ENCODE results near the gene NGFR.
"Not testable (repeated sequence)": the region's sequence is repeated elsewhere in the genome, so short reads cannot be mapped to it uniquely, and the experiment has no call there.

The NGFR gene

DNA sequence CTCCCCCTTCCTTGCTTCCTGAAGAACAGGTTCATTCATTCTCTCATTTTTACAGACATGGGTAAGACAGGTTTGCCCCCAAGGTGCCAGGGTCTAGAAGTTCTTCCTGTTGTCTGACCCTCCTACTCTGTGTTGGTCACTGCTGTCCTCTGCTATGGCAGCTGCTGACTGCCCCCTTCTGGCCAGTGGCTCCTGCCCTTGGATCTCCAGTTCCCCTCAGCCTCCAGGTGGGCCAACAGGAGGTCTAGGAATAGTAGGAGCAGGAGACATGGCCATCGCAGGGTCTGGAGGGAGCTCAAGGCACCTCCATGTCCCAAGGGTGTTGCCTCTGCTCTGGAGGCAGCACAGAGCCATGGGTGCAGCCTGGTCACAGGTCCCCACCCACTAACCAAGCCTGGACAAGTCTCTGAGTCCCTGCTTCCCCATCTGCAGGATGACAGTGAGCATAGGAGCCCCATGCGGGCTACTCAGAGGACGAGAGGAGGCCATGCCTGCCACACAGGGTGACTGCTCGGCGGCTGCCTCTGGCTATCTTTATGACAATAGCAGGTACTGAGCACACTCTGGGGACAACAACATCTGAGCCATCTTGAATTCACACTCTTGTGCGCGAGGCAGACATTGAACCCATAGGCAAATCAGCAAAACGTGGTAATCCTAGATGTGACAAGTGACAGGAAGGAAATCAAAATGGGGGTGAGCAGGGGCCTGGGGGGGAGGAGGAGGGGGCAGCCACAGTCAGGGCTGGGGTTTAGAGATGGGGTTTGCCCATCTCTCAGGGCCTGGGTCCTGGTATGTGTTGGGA, 53.6 kb downstream of the NGFR start:
- DNase-seq = no peak

DNA sequence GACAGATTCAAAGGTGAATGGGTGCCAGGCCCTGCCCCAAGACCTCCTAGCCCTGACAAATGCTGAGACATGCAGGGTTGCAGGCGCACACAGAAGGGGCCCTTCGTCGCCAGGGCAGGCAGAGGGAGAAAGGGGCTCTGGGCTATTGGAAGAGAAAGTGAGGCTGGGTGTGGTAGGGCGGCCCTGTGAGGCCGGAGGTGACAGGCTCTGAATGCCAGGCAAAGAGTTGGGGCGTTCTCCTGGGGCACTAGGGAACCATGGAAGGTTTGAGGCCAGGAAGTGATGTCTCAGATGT, 54.2 kb downstream of the NGFR start:
- DNase-seq = no peak

DNA sequence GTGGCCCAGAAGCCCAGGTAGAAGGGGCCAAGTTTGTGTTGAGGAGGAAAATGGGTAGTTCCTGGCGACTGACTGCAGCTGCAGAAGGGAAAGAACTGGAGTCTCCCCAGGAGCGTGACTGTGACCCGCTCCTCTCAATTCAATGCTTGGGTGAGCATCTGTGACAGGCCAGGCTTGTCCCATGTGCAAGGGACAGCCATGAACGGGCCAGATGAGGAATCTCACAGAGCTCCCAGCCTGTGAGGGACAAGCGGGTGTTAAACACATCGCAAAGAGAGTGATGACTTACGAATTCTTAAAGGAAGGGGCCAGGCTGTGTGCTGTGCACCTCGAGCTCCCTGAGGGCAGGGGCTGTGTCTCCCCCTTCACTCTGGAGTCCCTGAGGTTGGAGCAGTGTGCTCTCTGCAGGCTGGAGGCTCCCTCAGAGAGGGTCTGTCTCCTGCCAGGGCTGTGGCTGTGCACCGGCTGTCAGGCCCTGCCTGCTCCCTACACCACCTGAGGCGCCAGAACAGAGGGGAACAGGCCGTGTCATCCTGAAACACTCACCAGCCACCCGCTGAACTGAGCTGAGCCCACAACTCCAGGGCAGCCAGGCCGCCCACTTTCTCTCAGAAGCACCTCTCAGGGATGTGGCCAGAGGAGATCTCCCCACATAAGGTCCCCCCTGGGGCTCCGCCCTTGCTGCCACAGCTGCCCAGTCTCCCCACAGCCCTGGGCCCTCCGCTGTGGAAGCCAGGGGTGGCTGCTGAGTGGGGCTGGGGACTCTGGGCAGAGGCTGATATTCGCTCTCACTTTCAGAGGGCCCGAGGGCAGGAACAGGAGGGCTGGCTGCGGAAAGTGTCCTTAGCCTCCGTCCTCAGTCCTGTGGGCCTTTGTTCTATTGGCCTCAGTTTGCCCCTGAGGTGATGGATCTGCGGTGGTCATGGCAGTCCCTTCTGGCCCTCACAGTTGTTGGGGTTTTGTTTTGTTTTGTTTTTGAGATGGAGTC, 54.9 kb downstream of the NGFR start:
- no peak for DNase-seq

DNA sequence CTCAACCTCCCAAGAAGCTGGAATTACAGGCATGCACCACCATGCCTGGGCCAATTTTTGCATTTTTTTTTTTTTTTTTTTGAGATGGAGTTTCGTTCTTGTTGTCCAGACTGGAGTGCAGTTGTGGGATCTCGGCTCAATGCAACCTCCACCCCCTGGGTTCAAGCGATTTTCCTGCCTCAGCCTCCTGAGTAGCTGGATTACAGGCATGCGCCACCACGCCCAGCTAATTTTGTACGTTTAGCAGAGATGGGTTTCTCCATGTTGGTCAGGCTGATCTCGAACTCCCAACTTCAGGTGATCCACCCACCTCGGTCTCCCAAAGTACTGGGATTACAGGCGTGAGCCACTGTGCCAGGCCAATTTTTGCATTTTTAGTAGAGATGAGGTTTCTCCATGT, 55.7 kb downstream of the NGFR start:
- not testable (repeated sequence) for DNase-seq

DNA sequence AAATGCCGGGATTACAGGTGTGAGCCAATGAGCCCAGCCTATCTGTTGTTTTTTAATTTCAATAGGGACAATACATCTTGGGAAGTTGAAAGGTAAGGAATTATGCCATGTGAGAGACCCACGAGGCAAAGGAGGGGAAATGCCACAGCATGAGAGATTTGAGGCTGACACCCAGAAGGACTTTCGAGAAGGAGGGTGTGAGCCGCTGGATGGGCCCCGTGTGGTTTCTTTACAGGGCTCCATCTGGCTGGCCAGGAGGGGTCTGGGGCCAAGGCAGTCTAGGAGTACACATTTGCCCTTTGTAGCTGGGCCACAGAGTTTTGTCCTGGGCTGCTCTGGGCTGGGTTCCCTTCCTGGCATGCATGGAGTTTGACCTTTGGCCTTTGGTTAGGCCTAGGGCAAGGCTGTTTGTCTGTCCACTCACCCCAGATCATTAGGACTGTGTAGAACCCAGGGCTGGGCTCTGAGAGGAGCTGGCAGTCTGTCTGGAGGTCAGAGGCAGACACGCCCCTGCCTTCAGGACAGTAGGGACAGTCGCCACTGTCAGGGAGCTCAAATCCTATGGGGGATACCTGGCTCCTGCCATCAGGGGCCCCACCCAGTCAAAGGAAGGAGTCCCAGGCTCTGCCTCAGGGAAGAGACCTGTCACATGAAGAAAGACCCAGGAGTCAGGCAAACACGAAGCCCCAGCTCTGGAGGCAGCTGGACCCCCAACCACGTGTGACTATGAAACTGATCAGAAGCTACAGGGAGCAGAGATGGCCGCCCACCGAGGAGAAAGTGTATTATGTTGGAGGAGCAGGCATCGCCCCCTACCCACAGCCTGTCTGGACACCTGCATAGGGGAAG, 56.4 kb downstream of the NGFR start:
- no peak for DNase-seq

DNA sequence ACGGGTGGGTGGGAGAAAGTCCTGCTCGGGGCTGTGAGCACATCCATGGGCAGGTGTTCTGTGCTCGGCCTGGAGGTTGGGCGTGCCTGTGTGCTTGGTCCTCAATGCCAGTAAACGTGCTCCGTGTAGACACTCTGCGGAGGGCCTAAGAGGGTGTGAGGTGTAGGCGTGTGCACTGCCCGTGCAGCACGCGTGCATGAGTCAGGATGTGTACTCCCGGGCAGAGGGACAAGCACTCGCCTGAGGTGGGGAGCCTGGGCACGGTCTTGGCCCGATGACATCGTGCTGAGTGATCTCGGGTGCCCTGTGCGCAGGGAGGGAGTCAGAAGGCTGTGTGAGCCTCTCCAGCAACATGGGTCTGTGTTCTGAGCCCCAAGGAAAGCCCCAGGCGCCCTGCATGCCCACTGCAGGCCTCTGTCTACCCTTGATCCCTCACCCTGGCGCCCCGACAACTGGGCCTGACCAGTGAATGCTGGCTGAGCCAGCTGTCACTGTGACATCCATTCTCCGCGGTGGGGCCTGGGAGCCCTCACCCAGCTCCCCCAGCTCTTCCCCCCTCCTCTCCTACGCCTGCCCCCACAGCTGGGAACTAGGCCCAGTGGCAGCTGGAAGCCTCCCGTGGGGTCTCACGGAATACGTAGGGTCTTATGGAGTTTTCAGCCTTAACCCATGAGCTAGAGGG, 57.1 kb downstream of the NGFR start:
- no peak for DNase-seq

DNA sequence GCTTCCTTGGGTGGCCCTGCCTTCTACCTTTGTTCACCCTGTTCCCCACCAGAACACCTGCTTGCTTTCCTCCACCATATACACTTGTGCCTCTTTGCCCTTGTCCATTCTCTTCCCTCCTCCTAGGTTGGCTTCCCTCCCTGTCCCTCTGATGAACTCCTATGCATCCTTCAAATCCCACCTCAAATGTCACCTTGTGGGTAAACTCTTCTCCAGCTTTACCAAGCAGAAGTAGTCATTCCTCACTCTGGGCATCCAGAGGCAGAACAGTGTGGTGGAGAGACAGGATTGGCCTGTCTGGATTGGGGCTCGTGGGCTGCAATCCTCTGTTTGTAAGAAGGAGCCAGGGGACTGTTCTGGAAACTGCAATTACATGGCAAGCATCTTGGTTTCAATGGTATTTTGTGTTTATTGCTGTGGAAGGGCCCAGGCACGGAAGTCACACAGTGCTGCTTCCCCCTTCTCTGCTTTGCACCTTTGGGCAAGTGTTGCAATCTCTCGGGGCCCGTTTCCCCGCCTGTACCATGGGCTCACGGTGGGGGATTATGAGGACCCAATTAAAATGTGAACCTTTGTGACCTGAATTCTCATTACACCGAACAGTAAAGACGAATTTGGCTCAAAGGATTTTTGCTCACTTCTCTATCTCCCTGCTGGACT, 58.7 kb downstream of the NGFR start:
- DNase-seq = no peak

DNA sequence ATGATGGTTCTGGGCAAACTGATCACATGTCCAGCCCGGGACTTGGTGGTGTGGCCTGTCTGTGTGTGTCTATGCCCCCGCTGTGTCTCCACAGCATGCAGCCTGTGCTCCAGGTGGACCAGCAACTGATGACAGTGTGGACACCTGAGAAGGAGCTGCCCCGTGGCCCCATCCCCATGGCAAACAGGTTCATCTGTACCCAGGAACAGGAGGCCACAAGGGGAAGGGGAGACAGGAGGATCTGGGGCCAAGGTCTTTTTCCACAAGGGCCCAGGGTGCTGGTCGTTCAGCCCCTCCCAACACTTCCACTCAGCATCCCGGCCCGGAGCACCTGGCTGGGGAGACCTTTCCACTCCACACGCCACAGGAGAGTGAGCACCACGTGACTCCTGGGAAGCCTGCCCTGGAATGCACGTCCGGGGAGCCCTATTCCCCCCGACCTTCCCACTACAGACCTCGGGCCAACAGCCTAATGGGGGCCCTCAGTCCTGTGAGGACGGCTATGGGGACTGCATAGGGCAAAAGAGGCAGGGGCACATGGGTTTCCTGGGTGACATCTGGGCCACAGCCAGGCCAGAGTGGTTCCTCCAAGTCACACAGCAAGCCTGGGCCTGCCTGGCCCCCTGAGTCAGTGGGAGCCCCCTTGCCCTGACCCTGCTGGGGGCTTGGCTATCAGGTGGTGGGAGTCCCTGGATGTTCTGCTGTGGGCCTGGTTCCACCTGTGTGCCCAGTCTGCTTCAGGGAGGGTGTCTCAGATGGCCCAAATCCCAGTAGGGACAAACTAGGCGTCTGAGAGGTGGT, 59.8 kb downstream of the NGFR start:
- DNase-seq = no peak

DNA sequence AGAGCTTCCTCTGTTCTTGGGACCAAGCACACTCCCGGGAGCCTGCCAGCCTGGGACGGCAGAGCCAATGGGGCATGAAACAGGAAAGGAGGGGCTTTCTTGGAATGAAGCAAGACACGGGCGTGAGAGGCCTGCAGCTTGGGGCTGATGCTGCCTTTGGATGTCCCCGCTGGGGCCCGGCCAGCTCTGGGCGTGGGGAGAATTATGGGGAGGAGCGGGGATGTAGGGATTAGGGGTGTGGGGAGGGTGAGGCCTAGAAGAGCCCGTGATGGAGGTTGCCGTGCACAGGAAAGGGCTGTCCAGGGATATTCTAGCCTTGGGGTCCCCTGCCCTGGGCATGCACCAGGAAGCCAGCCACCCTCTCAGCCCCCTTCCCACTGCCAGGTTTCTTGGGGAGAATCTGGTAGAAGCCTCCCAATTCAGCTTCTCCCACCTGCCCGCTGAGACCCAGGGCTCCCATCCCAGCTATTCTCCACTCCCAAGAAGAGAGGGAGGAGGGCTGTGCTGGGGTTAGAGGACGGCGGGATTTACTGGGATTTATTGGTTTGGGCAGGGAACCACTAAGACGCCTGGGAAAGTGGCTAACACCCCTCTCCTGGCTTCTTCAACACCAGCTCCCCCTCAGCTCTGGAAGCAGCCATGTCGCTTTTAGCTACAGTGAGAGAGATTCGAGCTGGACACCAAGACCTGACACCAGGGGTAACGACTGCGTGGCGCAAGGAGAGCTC, 60.6 kb downstream of the NGFR start:
- DNase-seq = no peak

DNA sequence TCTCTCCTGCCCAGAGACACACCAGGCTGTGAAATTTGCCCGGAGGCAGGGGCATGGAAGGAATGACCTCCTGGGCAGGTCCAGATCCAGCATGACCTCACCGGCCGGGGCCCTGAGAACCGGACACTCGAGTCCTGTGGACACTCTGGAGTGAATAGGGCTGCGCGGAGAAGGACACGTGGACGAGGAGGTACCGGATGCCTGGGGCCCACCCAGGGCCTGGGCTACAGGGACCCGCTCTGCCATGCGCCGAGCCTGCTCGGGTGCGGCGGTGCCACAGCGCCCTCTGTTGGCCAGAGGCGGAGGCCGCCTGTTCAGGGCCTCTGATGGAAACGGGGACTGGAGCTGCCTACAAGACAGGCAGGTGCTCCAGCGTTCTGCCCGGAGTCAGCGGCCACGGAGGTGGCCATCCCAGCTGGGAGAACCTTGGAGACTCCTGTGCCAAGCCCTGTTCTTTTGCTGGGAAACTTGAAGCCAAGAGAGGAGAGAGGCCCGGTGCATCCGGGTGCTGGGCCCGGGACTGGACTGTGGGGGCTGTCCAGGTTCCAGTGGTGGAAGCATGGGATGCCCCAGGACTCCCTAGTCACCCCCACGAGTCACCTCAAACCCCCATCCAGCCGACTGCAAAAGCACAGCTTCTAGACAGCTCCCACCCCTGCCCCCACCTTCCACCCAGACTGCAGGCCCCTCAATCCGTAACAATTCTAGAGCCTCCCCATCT, 61.3 kb downstream of the NGFR start:
- DNase-seq = peak; percentile 87

DNA sequence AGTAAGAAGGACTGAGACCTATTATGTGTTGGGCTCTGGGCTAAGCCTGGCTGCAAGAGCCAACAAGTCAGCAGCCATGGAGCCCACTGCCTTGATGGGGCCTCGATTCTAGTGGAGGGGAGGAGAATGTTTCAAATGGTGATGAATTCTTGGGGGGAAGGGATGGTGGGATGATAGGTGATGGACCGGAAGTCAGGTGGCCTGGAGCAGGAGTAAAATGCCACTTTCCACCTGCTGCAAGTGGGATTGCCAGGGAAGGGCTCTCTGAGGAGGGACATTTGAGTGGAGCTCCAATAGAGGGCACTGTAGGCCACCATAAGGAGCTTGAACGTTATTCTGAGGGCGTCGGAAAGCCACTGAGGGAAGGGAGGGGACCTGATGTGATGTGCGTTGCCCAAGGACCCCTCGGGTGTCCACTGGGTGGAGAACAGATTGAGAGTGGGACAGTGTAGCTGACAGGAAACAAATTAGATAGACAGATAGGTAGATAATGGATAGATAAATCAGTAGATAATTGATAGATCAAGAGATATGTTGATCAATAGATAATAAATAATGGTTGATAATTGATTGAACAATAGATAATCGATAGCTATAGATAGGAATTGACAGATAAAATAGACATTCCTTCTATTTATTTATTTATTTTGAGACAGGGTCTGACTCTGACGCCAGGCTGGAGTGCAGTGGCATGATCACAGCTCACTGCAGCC, 62.4 kb downstream of the NGFR start:
- DNase-seq = no peak

Data from activated CD4-positive, CD25-positive, alpha-beta regulatory T cell treated with anti-CD3 and anti-CD28 coated beads, Interleukin-2, amount 50 U/mL, for 72 hours (primary cell).